HEK293 (cell line): ENCODE data around the gene PDE3A.

Experiments
- CTCF ChIA-PET: fragments of 350-600 bp; formaldehyde crosslinking; extraction: SDS; loops from one replicate; lab custom pipeline; 2021; ENCODE audit warnings: antibody characterized with exemption; lab: Yijun Ruan, JAX
- POLR2A ChIA-PET: fragments of 300-600 bp; formaldehyde crosslinking; extraction: SDS; loops from one replicate; lab custom pipeline; 2020; ENCODE audit warnings: antibody characterized with exemption, inconsistent platforms; lab: Yijun Ruan, JAX
- H3K27ac ChIP-seq: fragments of 200-500 bp; sonication (Bioruptor generic); 2 replicates; pipeline ENCODE4 v1.5.1; 2014; ENCODE audit warnings: low read depth, low read length, control low read depth, inconsistent platforms; ENCODE audit errors: extremely low read depth
- H3K36me3 ChIP-seq, 2 experiments: fragments of 200-500 bp in 1 of 2; sonication (Bioruptor generic) in 1 of 2; 1 replicate in 1 of 2; 2 replicates in 1 of 2; pipeline ENCODE4 v1.5.1; 2014 to 2017; ENCODE audit warnings: inconsistent platforms in 2 of 2, low read length in 2 of 2; ENCODE audit not compliant: control insufficient read depth in 2 of 2, insufficient read depth in 1 of 2
- H3K4me1 ChIP-seq: fragments of 200-500 bp; sonication (Bioruptor generic); 2 replicates; pipeline ENCODE4 v1.5.1; 2014; ENCODE audit warnings: mild to moderate bottlenecking, low read length, inconsistent platforms; ENCODE audit not compliant: control insufficient read depth, insufficient read depth
- H3K4me3 ChIP-seq: 2 replicates; pipeline ENCODE4 v1.5.1; 2011; ENCODE audit warnings: low read depth, mild to moderate bottlenecking, control low read depth, low read length, moderate library complexity
- H3K9me3 ChIP-seq: fragments of 200-500 bp; sonication (Bioruptor generic); 2 replicates; pipeline ENCODE4 v1.5.1; 2014; ENCODE audit warnings: low read depth, low read length, inconsistent platforms; ENCODE audit not compliant: control insufficient read depth, insufficient read depth
- FEZF1 ChIP-seq: fragments of 450-650 bp; formaldehyde crosslinking; IDR thresholded peaks from 2 replicates; pipeline ENCODE4 v1.5.1; 2016; ENCODE audit warnings: missing biosample characterization, missing genetic modification characterization
- GFI1B ChIP-seq: fragments of 450-650 bp; formaldehyde crosslinking; IDR thresholded peaks from 2 replicates; pipeline ENCODE4 v1.5.1; 2016; ENCODE audit warnings: missing biosample characterization, missing genetic modification characterization
- IKZF3 ChIP-seq: fragments of 450-650 bp; IDR thresholded peaks from 2 replicates; pipeline ENCODE4 v1.5.0; 2018; ENCODE audit warnings: missing biosample characterization, mild to moderate bottlenecking, missing genetic modification characterization, moderate library complexity
- KLF17 ChIP-seq: fragments of 450-650 bp; formaldehyde crosslinking; IDR thresholded peaks from 2 replicates; pipeline ENCODE4 v1.5.1; 2016; ENCODE audit warnings: missing biosample characterization, missing genetic modification characterization
- MZF1 ChIP-seq: fragments of 450-650 bp; formaldehyde crosslinking; IDR thresholded peaks from 2 replicates; pipeline ENCODE4 v1.5.1; 2017; ENCODE audit warnings: missing biosample characterization, missing genetic modification characterization, borderline replicate concordance
- PRDM1 ChIP-seq: fragments of 450-650 bp; formaldehyde crosslinking; IDR thresholded peaks from 2 replicates; pipeline ENCODE4; 2016; ENCODE audit warnings: missing biosample characterization, missing genetic modification characterization
- SP2 ChIP-seq: fragments of 450-650 bp; formaldehyde crosslinking; IDR thresholded peaks from 2 replicates; pipeline ENCODE4 v1.5.1; 2016; ENCODE audit warnings: missing biosample characterization, missing genetic modification characterization
- SP3 ChIP-seq: fragments of 450-650 bp; formaldehyde crosslinking; IDR thresholded peaks from 2 replicates; pipeline ENCODE4 v1.5.1; 2016; ENCODE audit warnings: missing biosample characterization, missing genetic modification characterization
- WT1 ChIP-seq: fragments of 450-650 bp; formaldehyde crosslinking; IDR thresholded peaks from 2 replicates; pipeline ENCODE4 v1.5.1; 2016; ENCODE audit warnings: missing biosample characterization, missing genetic modification characterization
- ZBTB10 ChIP-seq: fragments of 450-650 bp; formaldehyde crosslinking; IDR thresholded peaks from 2 replicates; pipeline ENCODE4 v1.5.1; 2016; ENCODE audit warnings: missing biosample characterization, missing genetic modification characterization
- ZBTB49 ChIP-seq: fragments of 450-650 bp; formaldehyde crosslinking; IDR thresholded peaks from 2 replicates; pipeline ENCODE4 v1.5.1; 2016; ENCODE audit warnings: missing biosample characterization, missing genetic modification characterization, low read depth
- ZBTB8A ChIP-seq: fragments of 450-650 bp; formaldehyde crosslinking; IDR thresholded peaks from 2 replicates; pipeline ENCODE4 v1.5.1; 2016; ENCODE audit warnings: missing biosample characterization, missing genetic modification characterization
- ZFHX2 ChIP-seq: fragments of 450-650 bp; formaldehyde crosslinking; conservative IDR thresholded peaks from 2 replicates; pipeline ENCODE4 v1.5.1; 2016; ENCODE audit warnings: missing biosample characterization, missing genetic modification characterization
- ZNF10 ChIP-seq: fragments of 450-650 bp; formaldehyde crosslinking; IDR thresholded peaks from 2 replicates; pipeline ENCODE4 v1.5.1; 2017; ENCODE audit warnings: missing biosample characterization, missing genetic modification characterization
- ZNF112 ChIP-seq: fragments of 450-650 bp; formaldehyde crosslinking; IDR thresholded peaks from 2 replicates; pipeline ENCODE4 v1.5.0; 2017; ENCODE audit warnings: missing biosample characterization, missing genetic modification characterization
- ZNF140 ChIP-seq: fragments of 450-650 bp; formaldehyde crosslinking; IDR thresholded peaks from 2 replicates; pipeline ENCODE4 v1.5.1; 2016; ENCODE audit warnings: missing biosample characterization, missing genetic modification characterization
- ZNF157 ChIP-seq: fragments of 450-650 bp; formaldehyde crosslinking; IDR thresholded peaks from 2 replicates; pipeline ENCODE4 v1.5.1; 2016; ENCODE audit warnings: missing biosample characterization, missing genetic modification characterization
- ZNF211 ChIP-seq: fragments of 450-650 bp; formaldehyde crosslinking; IDR thresholded peaks from 2 replicates; pipeline ENCODE4 v1.5.1; 2016; ENCODE audit warnings: low read depth, missing biosample characterization, missing genetic modification characterization
- ZNF221 ChIP-seq: fragments of 450-650 bp; formaldehyde crosslinking; IDR thresholded peaks from 2 replicates; pipeline ENCODE4 v1.5.1; 2017; ENCODE audit warnings: missing biosample characterization, missing genetic modification characterization, borderline replicate concordance
- ZNF266 ChIP-seq: fragments of 450-650 bp; formaldehyde crosslinking; IDR thresholded peaks from 2 replicates; pipeline ENCODE4 v1.5.1; 2016; ENCODE audit warnings: missing biosample characterization, missing genetic modification characterization, low read depth
- ZNF335 ChIP-seq: fragments of 450-650 bp; formaldehyde crosslinking; conservative IDR thresholded peaks from 2 replicates; pipeline ENCODE4 v1.5.1; 2016; ENCODE audit warnings: missing biosample characterization, missing genetic modification characterization
- ZNF37A ChIP-seq: fragments of 450-650 bp; IDR thresholded peaks from 2 replicates; pipeline ENCODE4 v1.5.1; 2018; ENCODE audit warnings: missing biosample characterization, missing genetic modification characterization
- ZNF394 ChIP-seq: fragments of 450-650 bp; formaldehyde crosslinking; IDR thresholded peaks from 2 replicates; pipeline ENCODE4 v1.5.1; 2016; ENCODE audit warnings: missing biosample characterization, missing genetic modification characterization, mild to moderate bottlenecking, moderate library complexity, borderline replicate concordance
- ZNF404 ChIP-seq: fragments of 450-650 bp; formaldehyde crosslinking; IDR thresholded peaks from 2 replicates; pipeline ENCODE4 v1.5.1; 2017; ENCODE audit warnings: missing biosample characterization, missing genetic modification characterization
- ZNF473 ChIP-seq: fragments of 450-650 bp; formaldehyde crosslinking; IDR thresholded peaks from 2 replicates; pipeline ENCODE4 v1.5.1; 2017; ENCODE audit warnings: missing biosample characterization, missing genetic modification characterization
- ZNF558 ChIP-seq: fragments of 450-650 bp; formaldehyde crosslinking; IDR thresholded peaks from 2 replicates; pipeline ENCODE4 v1.5.1; 2016; ENCODE audit warnings: missing biosample characterization, missing genetic modification characterization
- ZNF561 ChIP-seq: fragments of 450-650 bp; IDR thresholded peaks from 2 replicates; pipeline ENCODE4 v1.5.1; 2018; ENCODE audit warnings: missing biosample characterization, missing genetic modification characterization, borderline replicate concordance
- ZNF600 ChIP-seq: fragments of 450-650 bp; formaldehyde crosslinking; IDR thresholded peaks from 2 replicates; pipeline ENCODE4 v1.5.1; 2016; ENCODE audit warnings: missing biosample characterization, missing genetic modification characterization
- ZNF639 ChIP-seq: fragments of 450-650 bp; formaldehyde crosslinking; IDR thresholded peaks from 2 replicates; pipeline ENCODE4 v1.5.1; 2016; ENCODE audit warnings: missing biosample characterization, missing genetic modification characterization
- ZNF660 ChIP-seq: fragments of 450-650 bp; IDR thresholded peaks from 2 replicates; pipeline ENCODE4 v1.5.1; 2018; ENCODE audit warnings: missing biosample characterization, mild to moderate bottlenecking, missing genetic modification characterization
- ZNF670 ChIP-seq: fragments of 450-650 bp; formaldehyde crosslinking; IDR thresholded peaks from 2 replicates; pipeline ENCODE4 v1.5.1; 2016; ENCODE audit warnings: missing biosample characterization, missing genetic modification characterization, low read depth
- ZNF707 ChIP-seq: fragments of 450-650 bp; formaldehyde crosslinking; IDR thresholded peaks from 2 replicates; pipeline ENCODE4 v1.5.1; 2016; ENCODE audit warnings: missing biosample characterization, missing genetic modification characterization
- ZNF837 ChIP-seq: fragments of 450-650 bp; formaldehyde crosslinking; IDR thresholded peaks from 2 replicates; pipeline ENCODE4 v1.5.1; 2016; ENCODE audit warnings: missing biosample characterization, missing genetic modification characterization
- ZXDB ChIP-seq: fragments of 450-650 bp; formaldehyde crosslinking; IDR thresholded peaks from 2 replicates; pipeline ENCODE4 v1.5.1; 2016; ENCODE audit warnings: missing biosample characterization, missing genetic modification characterization

Gene PDE3A

GRCh38 chr12:20368114-20368650 lies at the start of gene PDE3A:
PDE3A (plus strand) TSS chr12:20368537; CDS start chr12:20369285, 748 bp downstream.
- H3K27ac ChIP-seq = no peak within 1 kb of the TSS
- peak within 1 kb of the TSS; percentile 55 for H3K4me3 ChIP-seq
- ChIA-PET CTCF (interaction anchor here (0.7 kb wide), 1 partner anchor 8 kb away, joined by 3 read pairs; no protein-coding TSS in a partner anchor), POLR2A (no interaction called here)
- H3K36me3 ChIP-seq = no peaks in the 10 kb centered on the region
- H3K4me1 ChIP-seq = no peaks in the 10 kb centered on the region; the same call in 1 of the 2 replicates
- no peaks in the 10 kb centered on the region for H3K9me3 ChIP-seq
- no peak for TF ChIP-seq ZBTB8A (tag by site-specific recombination)
- peak; percentile 67 for TF ChIP-seq WT1 (tag by site-specific recombination)
- no peak for TF ChIP-seq ZNF112 (tag by site-specific recombination)
- no peak for TF ChIP-seq ZBTB49 (tag by site-specific recombination)
- no peak for TF ChIP-seq IKZF3 (tag by site-specific recombination)
- TF ChIP-seq ZNF404 = no peak
- no peak for TF ChIP-seq ZNF37A
- no peak for TF ChIP-seq ZNF707
- TF ChIP-seq SP2 (tag by site-specific recombination) = peak; percentile 43
- TF ChIP-seq ZNF561 (tag by site-specific recombination) = no peak; the same call in 1 of the 2 replicates
- TF ChIP-seq ZBTB10 (tag by site-specific recombination) = no peak
- no peak for TF ChIP-seq ZNF660 (tag by site-specific recombination)
- no peak for TF ChIP-seq ZNF10
- peak; percentile 89 for TF ChIP-seq ZNF335
- no peak for TF ChIP-seq ZNF266 (tag by site-specific recombination)
- peak; percentile 43; the same call in 1 of the 2 replicates for TF ChIP-seq SP3 (tag by site-specific recombination)
- peak; percentile 13; the same call in 1 of the 2 replicates for TF ChIP-seq ZFHX2 (tag by site-specific recombination)
- TF ChIP-seq PRDM1 (tag by site-specific recombination) = peak; percentile 76
- no peak for TF ChIP-seq ZNF140 (tag by site-specific recombination)
- no peak for TF ChIP-seq ZNF600 (tag by site-specific recombination)
- no peak for TF ChIP-seq ZNF558 (tag by site-specific recombination)
- no peak for TF ChIP-seq ZNF394 (tag by site-specific recombination)
- no peak for TF ChIP-seq ZNF837 (tag by site-specific recombination)
- no peak for TF ChIP-seq ZNF157
- no peak for TF ChIP-seq ZXDB
- TF ChIP-seq MZF1 (tag by site-specific recombination) = no peak
- TF ChIP-seq ZNF639 (tag by site-specific recombination) = no peak
- TF ChIP-seq ZNF221 = no peak
- peak; percentile 38; the same call in 1 of the 2 replicates for TF ChIP-seq KLF17 (tag by site-specific recombination)
- no peak for TF ChIP-seq GFI1B (tag by site-specific recombination)
- TF ChIP-seq ZNF211 (tag by site-specific recombination) = no peak
- no peak for TF ChIP-seq ZNF473 (tag by site-specific recombination)
- no peak for TF ChIP-seq ZNF670 (tag by site-specific recombination)
- no peak for TF ChIP-seq FEZF1 (tag by site-specific recombination)
